22Rv1 (cell line): ENCODE measurements around the gene GPR171.

Experiments
- H3K27ac ChIP-seq: fragments of 450-650 bp; 2 replicates; pipeline ENCODE4 v1.5.1; 2017
- ZFX ChIP-seq: fragments of 450-650 bp; IDR thresholded peaks from 2 replicates; pipeline ENCODE4 v1.6.1; 2017; ENCODE audit warnings: antibody characterized with exemption, borderline replicate concordance
- TF ChIP-seq, protein P1 (sequence below): fragments of 450-650 bp; IDR thresholded peaks from 2 replicates; pipeline ENCODE4 v1.5.1; 2017; ENCODE audit warnings: mild to moderate bottlenecking

Gene GPR171

DNA sequence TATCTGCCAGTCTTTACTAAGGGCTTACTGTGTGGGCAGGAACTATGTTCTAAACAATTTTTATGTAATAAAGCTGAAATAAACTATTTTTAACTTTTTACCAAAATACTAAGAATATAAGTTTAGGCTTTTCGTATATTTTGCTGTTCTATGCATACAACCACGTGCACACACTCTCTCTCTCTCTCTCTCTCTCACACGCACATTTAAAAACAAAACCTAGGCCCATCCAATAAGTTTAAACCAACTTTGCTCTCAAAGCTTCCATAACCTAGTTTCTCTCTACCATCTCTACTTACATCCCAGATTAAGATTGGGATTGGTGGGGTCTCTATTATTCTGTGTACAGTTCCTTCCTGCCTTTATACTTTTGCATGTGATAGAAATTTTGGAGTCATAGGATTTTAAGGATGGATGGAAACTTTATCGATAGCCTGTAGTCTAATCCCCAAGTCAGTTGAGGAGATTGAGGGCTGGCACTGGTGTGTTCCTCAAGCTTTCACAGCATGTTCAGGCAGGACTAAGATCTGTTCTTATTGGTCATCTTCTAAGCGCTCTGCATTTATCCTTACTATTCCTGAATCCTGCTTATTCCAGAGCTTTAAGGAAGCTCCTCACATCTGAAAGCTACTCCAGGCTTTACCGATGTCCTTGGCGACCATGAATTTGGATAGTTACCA lies 1.8 kb downstream of the GPR171 start:
- TF ChIP-seq, protein P1, sequence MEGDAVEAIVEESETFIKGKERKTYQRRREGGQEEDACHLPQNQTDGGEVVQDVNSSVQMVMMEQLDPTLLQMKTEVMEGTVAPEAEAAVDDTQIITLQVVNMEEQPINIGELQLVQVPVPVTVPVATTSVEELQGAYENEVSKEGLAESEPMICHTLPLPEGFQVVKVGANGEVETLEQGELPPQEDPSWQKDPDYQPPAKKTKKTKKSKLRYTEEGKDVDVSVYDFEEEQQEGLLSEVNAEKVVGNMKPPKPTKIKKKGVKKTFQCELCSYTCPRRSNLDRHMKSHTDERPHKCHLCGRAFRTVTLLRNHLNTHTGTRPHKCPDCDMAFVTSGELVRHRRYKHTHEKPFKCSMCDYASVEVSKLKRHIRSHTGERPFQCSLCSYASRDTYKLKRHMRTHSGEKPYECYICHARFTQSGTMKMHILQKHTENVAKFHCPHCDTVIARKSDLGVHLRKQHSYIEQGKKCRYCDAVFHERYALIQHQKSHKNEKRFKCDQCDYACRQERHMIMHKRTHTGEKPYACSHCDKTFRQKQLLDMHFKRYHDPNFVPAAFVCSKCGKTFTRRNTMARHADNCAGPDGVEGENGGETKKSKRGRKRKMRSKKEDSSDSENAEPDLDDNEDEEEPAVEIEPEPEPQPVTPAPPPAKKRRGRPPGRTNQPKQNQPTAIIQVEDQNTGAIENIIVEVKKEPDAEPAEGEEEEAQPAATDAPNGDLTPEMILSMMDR: no peak
- TF ChIP-seq ZFX: no peak
- H3K27ac ChIP-seq: no peak overlapping the region

DNA sequence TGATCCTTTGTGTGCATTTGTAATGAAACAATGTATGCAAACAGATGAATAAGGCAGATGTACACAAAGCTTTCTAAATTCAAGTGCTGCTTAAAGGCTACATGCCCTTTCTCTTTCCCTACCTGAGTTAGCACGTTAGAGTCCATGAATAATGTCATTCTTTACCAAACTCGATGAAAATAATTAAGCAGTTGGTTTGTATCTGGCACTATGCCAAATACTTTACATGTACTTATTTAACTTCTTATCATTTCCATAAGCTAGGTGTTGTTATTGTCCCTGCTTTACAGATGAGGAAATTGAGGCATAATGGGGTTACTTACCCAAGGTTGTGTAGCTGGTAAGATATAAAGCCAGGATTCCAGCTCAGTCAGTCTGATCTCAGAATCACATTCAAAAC lies 2.4 kb downstream of the GPR171 start:
- H3K27ac ChIP-seq: no peak overlapping the region
- no peak for TF ChIP-seq ZFX
- TF ChIP-seq, protein P1: no peak

DNA sequence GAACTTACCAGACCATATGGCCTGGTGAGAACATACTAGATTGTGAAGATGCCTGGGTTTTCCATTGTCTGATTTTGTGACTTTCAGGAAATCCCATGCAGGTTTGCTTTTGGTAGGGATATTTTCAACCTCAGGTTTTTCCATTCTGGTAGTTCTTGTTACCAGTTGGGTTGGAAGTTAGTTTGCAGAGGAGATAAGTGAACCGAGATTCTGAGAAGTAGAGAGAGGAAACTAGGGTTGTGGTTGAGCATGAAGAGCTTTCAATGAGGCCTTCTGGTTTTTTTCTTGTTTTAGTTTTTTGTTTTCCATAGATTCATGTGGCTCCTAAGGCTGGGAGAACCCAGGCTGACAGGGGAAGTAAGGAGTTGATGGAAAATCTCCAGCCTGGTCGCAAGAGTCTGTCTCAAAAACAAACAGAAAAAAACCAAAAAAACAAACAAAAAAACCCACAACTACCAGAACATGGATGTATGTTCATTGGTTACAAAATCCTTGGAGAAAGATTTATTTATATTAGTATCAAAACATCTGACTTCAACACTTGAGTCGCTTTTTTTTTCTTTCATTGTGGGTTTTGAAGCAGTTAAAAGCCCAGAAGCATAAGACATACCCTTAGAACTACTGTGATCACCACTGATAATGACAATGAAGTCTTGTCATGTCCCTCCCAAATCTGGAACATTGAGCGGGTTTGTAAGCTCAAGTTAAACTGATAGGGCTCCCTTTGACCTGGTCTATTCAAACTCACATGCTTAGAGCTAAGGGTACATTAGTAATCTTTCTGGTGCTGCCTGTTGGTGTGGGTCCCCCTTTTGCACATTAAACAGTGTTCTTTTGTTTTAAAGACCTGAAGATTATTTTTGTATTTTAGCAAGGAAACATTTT lies 3.2 kb downstream of the GPR171 start:
- TF ChIP-seq, protein P1: no peak
- TF ChIP-seq ZFX: no peak
- no peak overlapping the region for H3K27ac ChIP-seq

DNA sequence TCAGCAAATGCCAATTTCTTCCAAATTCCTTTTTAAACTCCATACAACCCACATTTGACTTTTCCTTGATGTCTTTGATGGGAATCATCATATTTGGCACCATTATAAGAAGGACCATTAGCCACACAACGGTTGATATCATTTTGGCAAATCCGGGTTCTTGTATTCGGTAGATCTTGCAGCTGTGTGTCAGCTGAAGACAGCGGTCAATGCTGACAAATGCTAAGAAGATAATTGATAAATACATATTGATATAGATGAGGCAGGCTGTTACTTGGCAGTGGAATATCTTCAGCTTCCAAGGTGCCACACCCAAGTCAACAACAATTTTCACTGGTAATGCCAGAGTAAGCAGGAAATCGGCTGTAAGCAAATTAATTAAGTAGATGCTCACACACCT lies 4.2 kb downstream of the GPR171 start:
- H3K27ac ChIP-seq: no peak overlapping the region
- no peak for TF ChIP-seq ZFX
- TF ChIP-seq, protein P1: no peak

DNA sequence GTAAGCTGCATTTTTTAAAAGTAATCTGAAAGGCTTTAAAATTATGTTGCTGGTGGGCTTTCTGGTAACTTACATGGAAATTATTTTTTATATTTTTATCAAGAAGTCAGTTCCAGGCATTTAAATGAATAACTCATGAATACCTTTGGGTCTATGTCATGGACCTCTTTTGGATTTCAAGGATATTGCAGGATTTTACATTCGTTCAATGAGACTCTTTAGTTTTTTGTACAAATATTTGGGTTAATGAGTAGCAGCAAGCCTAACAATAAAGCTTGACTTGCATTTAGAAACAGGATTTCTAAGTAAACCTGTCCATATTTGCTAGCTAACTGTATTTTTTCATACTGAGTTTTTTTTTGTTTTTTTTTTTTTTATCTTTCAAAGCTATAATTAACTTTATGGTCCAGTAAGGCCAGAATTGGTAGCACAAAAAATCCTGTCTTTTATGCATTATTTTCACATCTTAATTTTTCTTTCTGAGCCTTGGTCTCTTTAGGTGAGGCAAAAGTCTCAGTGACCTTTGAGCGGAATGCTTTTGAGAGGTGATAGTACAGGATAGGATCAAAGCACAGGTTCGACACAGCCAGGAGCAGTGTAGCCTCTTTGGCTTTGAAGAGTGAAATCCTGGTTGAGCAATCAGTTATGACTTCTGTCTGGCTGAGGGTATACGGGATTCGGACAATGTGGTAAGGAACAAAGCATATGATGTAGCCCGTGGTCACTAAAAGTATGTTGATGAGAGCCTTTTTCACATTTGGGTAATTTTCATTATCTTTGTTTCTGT lies 4.8 kb downstream of the GPR171 start:
- H3K27ac ChIP-seq: no peak overlapping the region
- TF ChIP-seq, protein P1: no peak
- TF ChIP-seq ZFX: no peak

DNA sequence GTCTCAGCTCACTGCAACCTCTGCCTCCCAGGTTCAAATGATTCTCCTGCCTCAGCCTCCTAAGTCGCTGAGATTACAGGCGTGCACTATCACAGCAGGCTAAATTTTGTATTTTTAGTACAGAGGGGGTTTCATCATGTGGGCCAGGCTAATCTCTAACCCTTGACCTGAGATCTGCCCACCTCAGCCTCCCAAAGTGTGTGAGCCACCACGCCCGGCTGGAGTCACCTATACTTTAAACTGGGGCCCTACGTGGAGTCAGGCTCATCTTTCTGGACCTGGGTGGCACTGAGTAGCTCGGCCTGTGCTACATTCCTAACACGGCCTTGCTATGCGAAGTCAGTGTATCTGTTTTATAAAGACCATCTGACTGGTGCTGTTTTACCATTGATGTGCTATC lies 5.8 kb downstream of the GPR171 start:
- no peak for TF ChIP-seq ZFX
- TF ChIP-seq, protein P1: no peak
- no peak overlapping the region for H3K27ac ChIP-seq
